ENCODE results near the gene AOPEP.

The AOPEP gene

GRCh38 chr9:94926431-94926800, 199.9 kb downstream of the AOPEP start:
- CTCF ChIA-PET = no interaction called here
- DNase-seq (ENCODE audit: low spot score) = no peak
- POLR2A ChIA-PET (ENCODE audit: low non-redundant PET) = interaction anchor here (0.6 kb wide), 1 partner anchor 81 kb away, joined by 4 read pairs; no protein-coding TSS in a partner anchor
- TF ChIP-seq, protein P1, sequence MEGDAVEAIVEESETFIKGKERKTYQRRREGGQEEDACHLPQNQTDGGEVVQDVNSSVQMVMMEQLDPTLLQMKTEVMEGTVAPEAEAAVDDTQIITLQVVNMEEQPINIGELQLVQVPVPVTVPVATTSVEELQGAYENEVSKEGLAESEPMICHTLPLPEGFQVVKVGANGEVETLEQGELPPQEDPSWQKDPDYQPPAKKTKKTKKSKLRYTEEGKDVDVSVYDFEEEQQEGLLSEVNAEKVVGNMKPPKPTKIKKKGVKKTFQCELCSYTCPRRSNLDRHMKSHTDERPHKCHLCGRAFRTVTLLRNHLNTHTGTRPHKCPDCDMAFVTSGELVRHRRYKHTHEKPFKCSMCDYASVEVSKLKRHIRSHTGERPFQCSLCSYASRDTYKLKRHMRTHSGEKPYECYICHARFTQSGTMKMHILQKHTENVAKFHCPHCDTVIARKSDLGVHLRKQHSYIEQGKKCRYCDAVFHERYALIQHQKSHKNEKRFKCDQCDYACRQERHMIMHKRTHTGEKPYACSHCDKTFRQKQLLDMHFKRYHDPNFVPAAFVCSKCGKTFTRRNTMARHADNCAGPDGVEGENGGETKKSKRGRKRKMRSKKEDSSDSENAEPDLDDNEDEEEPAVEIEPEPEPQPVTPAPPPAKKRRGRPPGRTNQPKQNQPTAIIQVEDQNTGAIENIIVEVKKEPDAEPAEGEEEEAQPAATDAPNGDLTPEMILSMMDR (conservative IDR thresholded peaks at IDR 0.05; ENCODE audit: low read depth) = no peak
- peak overlapping the region; percentile 93 for H3K27ac ChIP-seq

GRCh38 chr9:94927048-94927761, 200.7 kb downstream of the AOPEP start:
- POLR2A ChIA-PET (ENCODE audit: low non-redundant PET) = no interaction called here
- CTCF ChIA-PET = interaction anchor here (0.9 kb wide), 1 partner anchor 246 kb away, joined by 3 read pairs; no protein-coding TSS in a partner anchor
- peak overlapping the region; percentile 93 for H3K27ac ChIP-seq
- no peak for DNase-seq (ENCODE audit: low spot score)
- TF ChIP-seq, protein P1 (conservative IDR thresholded peaks at IDR 0.05; ENCODE audit: low read depth) = no peak

DNA sequence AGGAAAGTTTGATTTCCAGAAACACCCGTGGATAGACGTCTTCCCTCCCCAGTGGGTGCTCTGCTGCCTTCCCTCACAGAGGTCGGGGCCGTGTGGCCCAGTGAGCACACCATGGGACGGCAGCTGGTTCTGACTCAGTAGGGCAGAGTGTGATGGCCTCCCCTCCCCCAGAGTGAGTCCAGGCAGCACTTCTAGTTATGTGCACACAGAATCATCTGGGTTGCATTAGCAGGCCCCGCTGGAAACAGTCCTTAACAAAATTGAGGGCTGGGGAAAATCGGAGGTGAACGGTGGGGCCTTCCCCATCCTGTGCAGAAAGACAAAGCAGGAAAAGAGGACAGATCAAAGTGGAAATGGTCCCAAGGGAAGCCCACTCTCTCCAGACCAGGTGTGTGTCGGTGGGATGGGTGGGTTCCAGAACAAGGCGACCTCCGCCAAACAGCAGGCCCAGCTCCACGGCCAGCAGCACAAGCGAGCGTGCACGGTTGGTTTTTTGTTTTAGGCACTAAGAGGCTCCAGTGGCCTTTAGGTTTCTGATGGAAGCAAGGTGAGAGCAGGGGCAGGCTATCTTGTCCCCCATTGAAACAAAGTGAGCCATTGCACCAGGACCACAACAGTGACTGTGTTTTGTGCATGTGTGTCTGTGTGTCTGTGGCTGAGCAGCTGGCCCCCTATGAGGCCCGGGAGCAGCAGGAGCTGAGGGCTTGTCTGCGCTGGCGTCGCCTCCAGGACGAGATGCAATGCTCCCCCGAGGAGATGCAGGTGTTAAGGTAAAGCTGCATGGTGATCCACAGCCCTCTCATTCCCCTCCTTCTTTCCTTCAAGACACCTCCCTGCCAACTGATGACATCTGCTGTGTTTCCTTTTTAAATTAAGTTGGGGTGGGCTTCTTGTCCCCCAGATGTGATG, 201.5 kb downstream of the AOPEP start:
- CTCF ChIA-PET = interaction anchor here (0.5 to 0.9 kb wide), 3 partner anchors 81 to 247 kb away, joined by 3 read pairs; no protein-coding TSS in a partner anchor
- peak overlapping the region; percentile 93 for H3K27ac ChIP-seq
- TF ChIP-seq, protein P1 (conservative IDR thresholded peaks at IDR 0.05; ENCODE audit: low read depth) = no peak
- POLR2A ChIA-PET (ENCODE audit: low non-redundant PET) = no interaction called here
- DNase-seq (ENCODE audit: low spot score) = no peak

DNA sequence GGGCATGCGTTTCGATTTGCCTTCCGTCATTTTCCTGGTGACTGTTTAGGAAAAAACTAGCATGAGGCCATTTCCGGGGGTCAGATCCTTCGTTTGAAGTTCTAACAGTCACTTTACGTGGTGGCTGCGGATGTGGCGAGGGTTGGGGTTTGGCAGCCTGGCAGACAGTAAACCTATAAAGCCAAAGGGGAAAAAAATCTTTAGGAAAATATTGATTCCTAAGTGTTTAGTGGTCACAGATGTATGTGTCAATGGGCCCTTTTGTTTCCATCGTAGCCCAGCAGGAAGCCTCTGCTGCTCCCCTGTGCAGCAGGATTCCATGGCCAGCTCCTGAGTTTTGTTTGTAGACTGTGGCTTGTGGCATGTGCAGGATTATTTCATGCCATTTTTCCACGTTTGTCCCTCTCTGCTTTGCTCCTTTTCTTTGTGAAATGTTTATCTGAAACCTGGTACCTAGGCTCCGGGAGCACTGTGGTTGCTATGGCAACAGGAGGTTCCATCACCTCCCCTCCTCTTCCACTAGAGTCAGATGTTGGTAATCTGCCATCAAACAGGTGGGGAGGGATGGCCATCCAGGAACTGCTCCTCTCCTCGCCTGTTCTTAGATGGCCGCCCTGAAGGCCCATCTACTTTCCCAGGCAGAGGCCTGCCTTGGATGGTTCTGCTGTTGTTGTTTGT, 202.3 kb downstream of the AOPEP start:
- TF ChIP-seq, protein P1 (conservative IDR thresholded peaks at IDR 0.05; ENCODE audit: low read depth) = no peak
- POLR2A ChIA-PET (ENCODE audit: low non-redundant PET) = no interaction called here
- CTCF ChIA-PET = interaction anchor here (0.5 to 0.7 kb wide), 3 partner anchors 163 to 199 kb away, joined by 3 read pairs; no protein-coding TSS in a partner anchor
- H3K27ac ChIP-seq = peak overlapping the region; percentile 93
- DNase-seq (ENCODE audit: low spot score) = no peak

- peak; percentile 97 for DNase-seq (ENCODE audit: low spot score)
- POLR2A ChIA-PET (ENCODE audit: low non-redundant PET) = no interaction called here
- CTCF ChIA-PET = interaction anchor here (0.5 to 1.0 kb wide), 3 partner anchors 9 to 199 kb away, joined by 3 read pairs; no protein-coding TSS in a partner anchor
- peak overlapping the region; percentile 93 for H3K27ac ChIP-seq
- TF ChIP-seq, protein P1 (conservative IDR thresholded peaks at IDR 0.05; ENCODE audit: low read depth) = no peak
These were observed 202.9 kb downstream of the AOPEP start for GRCh38 chr9:94929369-94929756.
